ENCODE data around the gene CCT5.
A peak's percentile ranks its signal among the peaks of the same experiment; 100 is the strongest.

The CCT5 gene

GRCh38 chr5:10308844-10309243, 58.8 kb downstream of the CCT5 start:
- no peak for DNase-seq (ENCODE audit: low spot score)
- TF ChIP-seq CTCF (IDR thresholded peaks at IDR 0.05; ENCODE audit: extremely low read depth, missing control alignments): no peak

GRCh38 chr5:10310066-10310779, 60.1 kb downstream of the CCT5 start:
- no peak for TF ChIP-seq CTCF (IDR thresholded peaks at IDR 0.05; ENCODE audit: extremely low read depth, missing control alignments)
- DNase-seq (ENCODE audit: low spot score): no peak

GRCh38 chr5:10310835-10311570, 60.9 kb downstream of the CCT5 start:
- DNase-seq (ENCODE audit: low spot score): peak; percentile 44

- TF ChIP-seq CTCF (IDR thresholded peaks at IDR 0.05; ENCODE audit: extremely low read depth, missing control alignments): no peak
- no peak for DNase-seq (ENCODE audit: low spot score)
These were observed 61.7 kb downstream of the CCT5 start for GRCh38 chr5:10311595-10312425.

- TF ChIP-seq CTCF (IDR thresholded peaks at IDR 0.05; ENCODE audit: extremely low read depth, missing control alignments): no peak
- no peak for DNase-seq (ENCODE audit: low spot score)
These were observed 65.1 kb downstream of the CCT5 start for GRCh38 chr5:10315201-10315600.

Data from GM20000 (cell line).